ENCODE results near the gene MYO6. TPM values are rescaled to one million over a fixed set of nuclear protein-coding genes. Genes with fewer than 3 reads are reported as not detected.

MYO6 gene
- total RNA-seq, 1 donor from 2014 or later: 56.1 TPM

DNA sequence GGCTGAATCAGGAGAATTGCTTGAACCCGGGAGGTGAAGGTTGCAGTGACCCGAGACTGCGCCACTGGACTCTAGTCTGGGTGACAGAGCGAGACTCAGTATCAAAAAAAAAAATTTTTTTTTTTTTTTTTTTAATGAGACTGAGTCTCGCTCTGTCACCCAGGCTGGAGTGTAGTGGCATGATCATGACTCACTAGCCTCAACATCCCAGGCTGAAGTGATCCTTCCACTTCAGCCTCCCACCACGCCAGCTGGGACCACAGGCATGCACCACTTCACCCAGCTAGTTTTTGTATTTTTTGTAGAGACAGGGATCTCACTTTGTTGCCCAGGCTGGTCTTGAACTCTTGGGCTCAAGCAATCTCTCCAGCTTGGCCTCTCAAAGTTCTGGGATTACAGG, 53.3 kb downstream of the MYO6 start:
- Histone ChIP-seq H3K27me3 (ENCODE audit: control insufficient read depth, insufficient read depth, low read length) (no peaks in the 10 kb centered on the region), H3K4me3 (ENCODE audit: low read depth, low read length) (no peak overlapping the region), H3K36me3 (ENCODE audit: control insufficient read depth, insufficient read depth, low read length) (no peaks in the 10 kb centered on the region)
- no peak for TF ChIP-seq CTCF (IDR thresholded peaks at IDR 0.05; ENCODE audit: insufficient read depth, low read length, poor library complexity, severe bottlenecking)
- no peak for DNase-seq (ENCODE audit: low read depth)

- Histone ChIP-seq H3K4me3 (ENCODE audit: low read depth, low read length) (no peak overlapping the region), H3K27me3 (ENCODE audit: control insufficient read depth, insufficient read depth, low read length) (no peaks in the 10 kb centered on the region), H3K36me3 (ENCODE audit: control insufficient read depth, insufficient read depth, low read length) (no peaks in the 10 kb centered on the region)
- no peak for TF ChIP-seq CTCF (IDR thresholded peaks at IDR 0.05; ENCODE audit: insufficient read depth, low read length, poor library complexity, severe bottlenecking)
- DNase-seq (ENCODE audit: low read depth): no peak
Measured at GRCh38 chr6:75808507-75808906, 59.5 kb downstream of the MYO6 start.

- no peaks in the 10 kb centered on the region for H3K27me3 ChIP-seq (ENCODE audit: control insufficient read depth, insufficient read depth, low read length)
- H3K36me3 ChIP-seq (ENCODE audit: control insufficient read depth, insufficient read depth, low read length): no peaks in the 10 kb centered on the region
- no peak for TF ChIP-seq CTCF (IDR thresholded peaks at IDR 0.05; ENCODE audit: insufficient read depth, low read length, poor library complexity, severe bottlenecking)
- DNase-seq (ENCODE audit: low read depth): no peak
- H3K4me3 ChIP-seq (ENCODE audit: low read depth, low read length): no peak overlapping the region
Measured at GRCh38 chr6:75812560-75812959, 63.5 kb downstream of the MYO6 start.

DNA sequence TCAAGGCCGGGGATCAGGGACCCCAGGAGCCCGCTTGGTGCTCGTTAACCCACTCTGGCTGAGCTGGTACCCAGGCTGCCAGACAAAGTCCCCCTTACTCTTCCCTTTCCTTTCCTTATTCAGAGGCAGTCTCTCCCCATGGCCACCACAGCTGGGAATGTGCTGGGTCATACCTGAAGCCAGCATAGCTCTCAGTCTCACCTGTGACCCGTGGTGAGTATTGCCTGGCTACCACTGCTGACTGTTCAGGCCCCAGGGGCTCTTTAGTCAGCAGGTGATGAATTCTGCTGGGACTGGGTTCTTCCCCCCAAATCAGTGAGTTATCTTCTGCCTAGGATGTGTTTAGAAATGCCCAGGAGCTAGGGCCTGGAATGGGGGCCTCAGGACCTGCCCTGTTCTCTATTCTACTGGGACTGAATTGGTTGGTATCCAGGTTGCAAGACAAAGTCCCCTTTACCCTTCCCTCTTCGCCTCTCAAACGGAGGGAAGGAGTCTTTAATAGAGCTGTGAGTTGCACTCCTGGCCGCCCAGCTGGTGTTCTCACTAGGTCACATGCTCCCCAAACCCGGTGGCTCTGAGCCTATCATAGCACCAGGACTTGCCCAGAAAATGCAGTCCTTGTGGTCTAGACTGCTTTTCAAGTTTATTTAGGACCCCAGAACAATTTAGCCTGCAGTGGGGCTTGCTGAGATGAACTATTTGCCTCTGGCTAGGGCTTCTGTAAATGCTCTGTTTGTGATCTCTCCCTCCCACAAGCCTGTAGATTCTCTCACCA, 64.6 kb downstream of the MYO6 start:
- DNase-seq (ENCODE audit: low read depth): no peak
- no peak for TF ChIP-seq CTCF (IDR thresholded peaks at IDR 0.05; ENCODE audit: insufficient read depth, low read length, poor library complexity, severe bottlenecking)

DNA sequence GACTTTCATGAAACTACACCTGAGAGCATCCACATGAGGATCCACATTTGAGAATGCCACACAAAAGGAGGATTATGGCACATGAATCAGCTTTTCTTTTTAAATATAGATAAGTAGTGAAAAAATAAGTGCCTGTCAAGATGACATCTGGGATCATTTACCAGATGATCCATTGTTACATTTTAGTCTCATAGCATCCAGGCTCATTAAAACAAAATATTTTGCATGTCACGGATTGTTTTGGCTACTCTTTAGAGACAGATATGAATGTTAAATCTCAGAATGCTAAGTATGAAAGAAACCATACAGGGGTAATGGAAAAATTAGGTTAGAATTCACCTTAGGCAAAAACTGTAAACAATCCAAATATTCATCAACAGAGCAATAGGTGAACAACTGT, 66.7 kb downstream of the MYO6 start:
- no peak for DNase-seq (ENCODE audit: low read depth)
- H3K27me3 ChIP-seq (ENCODE audit: control insufficient read depth, insufficient read depth, low read length): no peaks in the 10 kb centered on the region
- no peak overlapping the region for H3K4me3 ChIP-seq (ENCODE audit: low read depth, low read length)
- H3K36me3 ChIP-seq (ENCODE audit: control insufficient read depth, insufficient read depth, low read length): no peaks in the 10 kb centered on the region
- TF ChIP-seq CTCF (IDR thresholded peaks at IDR 0.05; ENCODE audit: insufficient read depth, low read length, poor library complexity, severe bottlenecking): no peak

More for the DNA sequence above, 64.6 kb downstream of the MYO6 start:
- H3K36me3 ChIP-seq (ENCODE audit: control insufficient read depth, insufficient read depth, low read length): no peaks in the 10 kb centered on the region
- H3K4me3 ChIP-seq (ENCODE audit: low read depth, low read length): no peak overlapping the region
- no peaks in the 10 kb centered on the region for H3K27me3 ChIP-seq (ENCODE audit: control insufficient read depth, insufficient read depth, low read length)

Measured in kidney epithelial cell (primary cell).